Central memory CD8-positive, alpha-beta T cell (primary cell): ENCODE results near the gene SLC8A2.

Experiments used
- ATAC-seq: fragments of 150-1000 bp; cut with Tn5 transposase; replicated peaks from 2 replicates; pipeline ENCODE4 v1.10.0; 2022; ENCODE audit warnings: mild to moderate bottlenecking, moderate FRiP score, moderate number of reproducible peaks; ENCODE audit not compliant: poor library complexity, severe bottlenecking; ENCODE audit errors: extremely low read depth
- DNase-seq, 2 donors: peaks; one replicate each; pipeline ENCODE4 v3.0.0; 2021; ENCODE audit warnings: low spot score in 2 of 2
- H3K27ac Mint-ChIP-seq: one replicate; pipeline ENCODE4 v1.8.0; 2022; ENCODE audit warnings: low read depth, mild to moderate bottlenecking, moderate library complexity, mixed read lengths
- H3K27me3 Mint-ChIP-seq: one replicate; pipeline ENCODE4 v1.8.0; 2022; ENCODE audit warnings: mixed read lengths
- H3K36me3 Mint-ChIP-seq: one replicate; pipeline ENCODE4 v1.8.0; 2022; ENCODE audit warnings: mild to moderate bottlenecking, moderate library complexity, mixed read lengths; ENCODE audit not compliant: insufficient read depth
- H3K4me1 Mint-ChIP-seq: one replicate; pipeline ENCODE4 v1.8.0; 2022; ENCODE audit warnings: mixed read lengths
- H3K4me3 Mint-ChIP-seq: one replicate; pipeline ENCODE4 v1.8.0; 2022; ENCODE audit warnings: mild to moderate bottlenecking, moderate library complexity, mixed read lengths
- H3K9me3 Mint-ChIP-seq: one replicate; pipeline ENCODE4 v1.8.0; 2022; ENCODE audit warnings: mixed read lengths

Gene SLC8A2

DNA sequence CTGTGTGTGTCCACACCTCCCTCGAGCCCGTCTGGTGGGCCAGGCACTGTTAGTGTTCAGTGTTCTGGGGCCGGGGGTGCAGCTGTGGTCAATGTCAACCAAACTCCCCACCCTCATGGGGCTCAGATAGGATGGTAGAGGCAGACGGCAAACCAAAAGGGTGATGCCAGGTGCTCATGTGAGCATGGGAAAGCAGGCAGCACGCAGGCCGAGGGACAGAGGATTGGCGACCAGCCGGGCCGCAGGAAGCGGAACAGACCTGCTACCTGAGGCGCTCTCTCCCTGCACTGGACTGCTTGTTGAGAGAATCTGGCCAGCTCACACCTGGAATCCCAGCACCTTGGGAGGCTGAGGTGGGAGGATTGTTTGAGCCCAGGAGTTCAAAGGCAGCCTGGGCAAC, 93.4 kb downstream of the SLC8A2 start:
- Mint-ChIP-seq H3K36me3 (peaks cover 14% of the 10 kb centered on the region), H3K27me3 (no peaks in the 10 kb centered on the region), H3K4me3 (no peak overlapping the region), H3K9me3 (no peaks in the 10 kb centered on the region), H3K4me1 (peaks cover 26% of the 10 kb centered on the region), H3K27ac (no peak overlapping the region)
- no peak for DNase-seq
- ATAC-seq = no peak
